A549 (cell line): ENCODE data around the gene OSBPL6. TPM values are rescaled to one million over a fixed set of nuclear protein-coding genes. Genes with fewer than 3 reads are reported as not detected.

Source experiments
- ATAC-seq, 2 experiments: fragments of 200-7000 bp in 1 of 2; fragments of >200 bp in 1 of 2; cut with Nextera tagmentation in 1 of 2; cut with Tn5 transposase in 1 of 2; 3 replicates each; pipeline versions ENCODE4 v1.8.0 to v1.9.1; 2018 to 2020; ENCODE audit warnings: mild to moderate bottlenecking in 1 of 2, moderate library complexity in 1 of 2
- CTCF ChIA-PET: fragments of 300-600 bp; sonication (Branson Sonifier 250); formaldehyde crosslinking; extraction: SDS; loops from one replicate; lab custom pipeline; 2021; ENCODE audit warnings: antibody characterized with exemption, inconsistent platforms; lab: Yijun Ruan, JAX
- POLR2A ChIA-PET: fragments of 350-600 bp; formaldehyde crosslinking; extraction: SDS; loops from one replicate; lab custom pipeline; 2021; ENCODE audit warnings: antibody characterized with exemption, inconsistent platforms; lab: Yijun Ruan, JAX
- DNase-seq, 2 experiments: peaks; one replicate each; pipeline versions ENCODE4 v3.0.0 to v3.0.0-alpha.2; 2011 to 2016; ENCODE audit warnings: low read depth in 1 of 2, low spot score in 1 of 2
- FAIRE-seq: peaks from 2 replicates; lab custom pipeline; 2011; peaks lifted over from hg19 to GRCh38; lab: Jason Lieb, UNC
- H3K27ac ChIP-seq, 2 experiments: fragments of >200 bp; sonication (Bioruptor Twin); formaldehyde crosslinking; 3 replicates each; pipeline ENCODE4 v1.5.1; 2016 to 2017
- H3K4me1 ChIP-seq: fragments of >200 bp; sonication (Bioruptor Twin); formaldehyde crosslinking; 3 replicates; pipeline ENCODE4 v1.6.1; 2016
- H3K4me2 ChIP-seq: fragments of >200 bp; sonication (Bioruptor Twin); formaldehyde crosslinking; 3 replicates; pipeline ENCODE4 v1.6.1; 2016
- H3K4me3 ChIP-seq: fragments of >200 bp; sonication (Bioruptor Twin); formaldehyde crosslinking; 3 replicates; pipeline ENCODE4 v1.5.1; 2016
- H3K9me3 ChIP-seq: fragments of >200 bp; sonication (Bioruptor Twin); formaldehyde crosslinking; 3 replicates; pipeline ENCODE4 v1.6.1; 2016
- ATOH8 ChIP-seq: fragments of 250-450 bp; sonication (Bioruptor Pico); IDR thresholded peaks from 2 replicates; pipeline ENCODE4 v1.5.0; 2020; ENCODE audit warnings: low read depth, mild to moderate bottlenecking, moderate library complexity
- BHLHE40 ChIP-seq: IDR thresholded peaks from 2 replicates; pipeline ENCODE4 v1.6.1; 2012; ENCODE audit warnings: low read depth, low read length, inconsistent platforms
- CBX2 ChIP-seq: fragments of 200-600 bp; sonication (generic); IDR thresholded peaks from 2 replicates; pipeline ENCODE4 v1.6.1; 2016; ENCODE audit warnings: low read depth, mild to moderate bottlenecking, borderline replicate concordance
- CHD4 ChIP-seq: fragments of 200-600 bp; sonication (generic); IDR thresholded peaks from 2 replicates; pipeline ENCODE4 v1.6.1; 2016; ENCODE audit warnings: antibody characterized with exemption, mild to moderate bottlenecking, borderline replicate concordance
- E2F6 ChIP-seq: IDR thresholded peaks from 2 replicates; pipeline ENCODE4 v1.6.1; 2012; ENCODE audit warnings: low read depth, borderline replicate concordance
- EHMT2 ChIP-seq: fragments of 200-600 bp; sonication (generic); IDR thresholded peaks from 2 replicates; pipeline ENCODE4 v1.6.1; 2016; ENCODE audit warnings: antibody characterized with exemption, low read depth, mild to moderate bottlenecking, moderate library complexity
- ESRRA ChIP-seq: fragments of 150-350 bp; IDR thresholded peaks from 2 replicates; pipeline ENCODE4 v1.6.1; 2014; ENCODE audit warnings: mild to moderate bottlenecking, low read length, borderline replicate concordance
- FOSB ChIP-seq: fragments of 250-450 bp; sonication (Bioruptor Pico); IDR thresholded peaks from 2 replicates; pipeline ENCODE4 v1.5.0; 2020; ENCODE audit warnings: mild to moderate bottlenecking, moderate library complexity
- FOSL2 ChIP-seq, 2 experiments: fragments of 450-650 bp in 1 of 2; fragments of >200 bp in 1 of 2; sonication (Bioruptor Twin) in 1 of 2; formaldehyde crosslinking; IDR thresholded peaks; 2 replicates each; pipeline versions ENCODE4 v1.5.0 to v1.6.1; 2016 to 2020; ENCODE audit warnings: mild to moderate bottlenecking in 1 of 2, moderate library complexity in 1 of 2
- FOXS1 ChIP-seq: fragments of 250-450 bp; sonication (Bioruptor Pico); IDR thresholded peaks from 2 replicates; pipeline ENCODE4 v1.5.0; 2020; ENCODE audit warnings: mild to moderate bottlenecking, moderate library complexity
- HEYL ChIP-seq: fragments of 250-450 bp; sonication (Bioruptor Pico); IDR thresholded peaks from 2 replicates; pipeline ENCODE4 v1.8.0; 2021; ENCODE audit warnings: mild to moderate bottlenecking, moderate library complexity
- HOXA7 ChIP-seq: fragments of 250-450 bp; sonication (Bioruptor Pico); IDR thresholded peaks from 2 replicates; pipeline ENCODE4 v1.5.0; 2020; ENCODE audit warnings: mild to moderate bottlenecking, moderate library complexity
- JUN ChIP-seq, 2 experiments: fragments of >200 bp; sonication (Bioruptor Twin); formaldehyde crosslinking; IDR thresholded peaks; 2 replicates in 1 of 2; 3 replicates in 1 of 2; pipeline ENCODE4 v1.6.1; 2016 to 2017
- KDM1A ChIP-seq: fragments of 200-600 bp; sonication (generic); IDR thresholded peaks from 2 replicates; pipeline ENCODE4 v1.6.1; 2016; ENCODE audit warnings: low read depth, mild to moderate bottlenecking
- MAX ChIP-seq: IDR thresholded peaks from 2 replicates; pipeline ENCODE4 v1.6.1; 2012
- NFE2L2 ChIP-seq: fragments of 150-350 bp; conservative IDR thresholded peaks from 2 replicates; pipeline ENCODE4 v1.6.1; 2014; ENCODE audit warnings: low read length
- NPAS2 ChIP-seq: fragments of 250-450 bp; sonication (Bioruptor Pico); IDR thresholded peaks from 2 replicates; pipeline ENCODE4 v1.8.0; 2022; ENCODE audit warnings: mild to moderate bottlenecking, moderate library complexity, borderline replicate concordance
- POLR2AphosphoS2 ChIP-seq: conservative IDR thresholded peaks from 2 replicates; pipeline ENCODE4 v1.6.1; 2012; ENCODE audit warnings: low read length, improper control_type of control experiment, inconsistent platforms
- RCOR1 ChIP-seq: fragments of 150-350 bp; IDR thresholded peaks from 2 replicates; pipeline ENCODE4 v1.6.1; 2014; ENCODE audit warnings: antibody characterized with exemption, low read length, low read depth
- RFX5 ChIP-seq: fragments of 450-650 bp; IDR thresholded peaks from 2 replicates; pipeline ENCODE4 v1.7.1; 2014; ENCODE audit warnings: antibody characterized with exemption, mild to moderate bottlenecking, moderate library complexity
- RNF2 ChIP-seq: fragments of 200-600 bp; sonication (generic); IDR thresholded peaks from 2 replicates; pipeline ENCODE4 v1.6.1; 2016; ENCODE audit warnings: low read depth, mild to moderate bottlenecking, antibody characterized with exemption, moderate library complexity, borderline replicate concordance
- SMC3 ChIP-seq: fragments of >200 bp; sonication (Bioruptor Twin); formaldehyde crosslinking; IDR thresholded peaks from 3 replicates; pipeline ENCODE4 v1.6.1; 2018; ENCODE audit warnings: inconsistent platforms
- SREBF2 ChIP-seq: fragments of 450-650 bp; IDR thresholded peaks from 2 replicates; pipeline ENCODE4 v1.6.1; 2014; ENCODE audit warnings: mild to moderate bottlenecking, moderate library complexity
- TFCP2L1 ChIP-seq: fragments of 250-450 bp; sonication (Bioruptor Pico); IDR thresholded peaks from 2 replicates; pipeline ENCODE4 v1.5.0; 2021; ENCODE audit warnings: mild to moderate bottlenecking
- TP53 ChIP-seq: fragments of 250-450 bp; sonication (Bioruptor Pico); IDR thresholded peaks from 2 replicates; pipeline ENCODE4 v1.5.0; 2021; ENCODE audit warnings: mild to moderate bottlenecking, moderate library complexity
- ZC3H11A ChIP-seq: fragments of 450-650 bp; IDR thresholded peaks from 2 replicates; pipeline ENCODE4 v1.6.1; 2014; ENCODE audit warnings: antibody characterized with exemption, mild to moderate bottlenecking
- ZSCAN20 ChIP-seq: fragments of 250-450 bp; sonication (Bioruptor Pico); IDR thresholded peaks from 2 replicates; pipeline ENCODE4 v1.8.0; 2022; ENCODE audit warnings: mild to moderate bottlenecking, moderate library complexity
- WGBS: methylation state at CpG from one replicate; pipeline ENCODE4 v1.1.6; 2017; ENCODE audit errors: missing lambda C conversion rate; 5-methylcytosine and 5-hydroxymethylcytosine counted together
- polyA plus RNA-seq, 4 experiments: library from polyadenylated mRNA; depleted of rRNA in 3 of 4; stranded (reverse); fragments of >200 nt; fragmentation: RNase III in 1 of 4; extraction: RNeasy Plus Mini Kit Qiagen cat#74134 plus additional on column Dnase treatment in 1 of 4; gene quantifications; 2 replicates in 3 of 4; 3 replicates in 1 of 4; pipeline ENCODE4 v1.2.3, GENCODE V29; 2011 to 2017

The OSBPL6 gene
- polyA plus RNA-seq, 2 of the 4 experiments (the other 2 are of a cell fraction): 2.9 to 8.2 TPM

GRCh38 chr2:178324077-178324476 lies 129.8 kb downstream of the OSBPL6 start:
- DNase-seq: no peak
- ChIA-PET CTCF (no interaction called here), POLR2A (no interaction called here)
- no peak for ATAC-seq
- WGBS: 46% methylated on average over 5 of the region's 5 CpGs
- Histone ChIP-seq H3K4me1 (no peaks in the 10 kb centered on the region), H3K27ac (no peak overlapping the region), H3K9me3 (no peaks in the 10 kb centered on the region), H3K4me3 (no peak overlapping the region), H3K4me2 (no peak overlapping the region)
- no peak for TF ChIP-seq TP53 (CRISPR knock-in tag)
- no peak for TF ChIP-seq NFE2L2
- TF ChIP-seq TFCP2L1: no peak
- no peak for TF ChIP-seq RCOR1
- TF ChIP-seq ESRRA: no peak
- no peak for TF ChIP-seq ZC3H11A
- no peak for TF ChIP-seq CHD4
- no peak for FAIRE-seq

- no peaks in the 10 kb centered on the region for H3K9me3 ChIP-seq
- no peak overlapping the region for H3K27ac ChIP-seq
- ATAC-seq (no peak), DNase-seq (no peak), FAIRE-seq (no peak)
- ChIA-PET CTCF (no interaction called here), POLR2A (no interaction called here)
- no peaks in the 10 kb centered on the region for H3K4me1 ChIP-seq
- H3K4me2 ChIP-seq: no peak overlapping the region
- H3K4me3 ChIP-seq: no peak overlapping the region
- WGBS: 76% methylated on average over 2 of the region's 2 CpGs
- no peak for TF ChIP-seq FOXS1 (CRISPR knock-in tag)
- no peak for TF ChIP-seq BHLHE40
- no peak for TF ChIP-seq NFE2L2
- no peak for TF ChIP-seq RNF2
- TF ChIP-seq CBX2: no peak
- TF ChIP-seq JUN (IDR thresholded peaks at IDR 0.05): no peak
Measured at GRCh38 chr2:178325268-178325667, 131.0 kb downstream of the OSBPL6 start.

- no peak overlapping the region for H3K4me2 ChIP-seq
- 66% methylated on average over 4 of the region's 4 CpGs for WGBS
- TF ChIP-seq KDM1A (no peak), RNF2 (no peak), FOSB (CRISPR knock-in tag) (no peak), POLR2AphosphoS2 (no peak), FOXS1 (CRISPR knock-in tag) (no peak), MAX (no peak), HEYL (CRISPR knock-in tag) (no peak), ZSCAN20 (CRISPR knock-in tag) (no peak), FOSL2 (IDR thresholded peaks at IDR 0.05) (no peak), FOSL2 (CRISPR knock-in tag; IDR thresholded peaks at IDR 0.05) (no peak), NPAS2 (no peak), JUN (IDR thresholded peaks at IDR 0.05) (no peak), EHMT2 (no peak), SREBF2 (no peak), RFX5 (no peak), E2F6 (no peak), ATOH8 (no peak), SMC3 (no peak), HOXA7 (no peak)
- TF ChIP-seq, all 56 proteins: peak for 0
- H3K9me3 ChIP-seq: no peaks in the 10 kb centered on the region
- no peak overlapping the region for H3K4me3 ChIP-seq
- ChIA-PET POLR2A (no interaction called here), CTCF (interaction anchor here (1.2 kb wide), 1 partner anchor 11 kb away, joined by 4 read pairs; no protein-coding TSS in a partner anchor)
- no peaks in the 10 kb centered on the region for H3K4me1 ChIP-seq
- FAIRE-seq (no peak), DNase-seq (no peak), ATAC-seq (no peak)
- no peak overlapping the region for H3K27ac ChIP-seq
Measured at GRCh38 chr2:178327516-178327915, 133.2 kb downstream of the OSBPL6 start.
